IMR-90 (cell line): Measurements from ENCODE around the gene VWCE.

ENCODE experiments used
- BHLHE40 ChIP-seq: fragments of 150-350 bp; IDR thresholded peaks from 2 replicates; pipeline ENCODE4 v1.6.1; 2016; ENCODE audit warnings: mild to moderate bottlenecking, low read depth, low read length
- CTCF ChIP-seq: conservative IDR thresholded peaks from 2 replicates; pipeline ENCODE4 v1.5.1; 2012; ENCODE audit warnings: mild to moderate bottlenecking, low read depth, low read length, improper control_type of control experiment
- MAFK ChIP-seq: IDR thresholded peaks from 2 replicates; pipeline ENCODE4 v1.6.1; 2012; ENCODE audit warnings: low read depth, low read length, improper control_type of control experiment
- MAZ ChIP-seq: IDR thresholded peaks from 2 replicates; pipeline ENCODE4 v1.6.1; 2012; ENCODE audit warnings: low read depth, mild to moderate bottlenecking, low read length, improper control_type of control experiment, moderate library complexity, borderline replicate concordance
- NFE2L2 ChIP-seq: fragments of 150-350 bp; IDR thresholded peaks from 2 replicates; pipeline ENCODE4 v1.6.1; 2016; ENCODE audit warnings: low read depth, mild to moderate bottlenecking, low read length
- POLR2A ChIP-seq: IDR thresholded peaks from 2 replicates; pipeline ENCODE4 v1.6.1; 2012; ENCODE audit warnings: mild to moderate bottlenecking, low read depth, low read length
- RAD21 ChIP-seq: IDR thresholded peaks from 2 replicates; pipeline ENCODE4 v1.6.1; 2012; ENCODE audit warnings: low read length, improper control_type of control experiment
- RCOR1 ChIP-seq: IDR thresholded peaks from 2 replicates; pipeline ENCODE4 v1.6.1; 2012; ENCODE audit warnings: mild to moderate bottlenecking, low read length, improper control_type of control experiment; ENCODE audit not compliant: insufficient replicate concordance
- SMC3 ChIP-seq: fragments of 150-350 bp; IDR thresholded peaks from 2 replicates; pipeline ENCODE4 v1.6.1; 2016; ENCODE audit warnings: low read depth, mild to moderate bottlenecking, antibody characterized with exemption, low read length, moderate library complexity
- USF2 ChIP-seq: fragments of 150-350 bp; IDR thresholded peaks from 2 replicates; pipeline ENCODE4 v1.6.1; 2017; ENCODE audit warnings: mild to moderate bottlenecking, antibody characterized with exemption, low read length, low read depth

- TF ChIP-seq CTCF (no peak), POLR2A (no peak), SMC3 (no peak), MAZ (no peak), BHLHE40 (no peak), RCOR1 (no peak), NFE2L2 (no peak), USF2 (no peak), RAD21 (no peak), MAFK (no peak)
Observed at GRCh38 chr11:61277186-61278000, 17.7 kb downstream of the VWCE start.
